Nephron (organoid): ENCODE results near the gene RP2.
A peak's percentile ranks its signal among the peaks of the same experiment; 100 is the strongest.

ENCODE experiments used
- H3K27ac Mint-ChIP-seq, 3 experiments: 2 replicates each; pipeline ENCODE4 v1.8.0; 2020; ENCODE audit warnings: mixed read lengths in 3 of 3, mild to moderate bottlenecking in 2 of 3, moderate library complexity in 1 of 3
- H3K27me3 Mint-ChIP-seq: 2 replicates; pipeline ENCODE4 v1.8.0; 2021; ENCODE audit warnings: low read depth, mild to moderate bottlenecking, moderate library complexity, mixed read lengths
- H3K36me3 Mint-ChIP-seq: 2 replicates; pipeline ENCODE4 v1.8.0; 2020; ENCODE audit warnings: low read depth, mixed read lengths
- H3K4me1 Mint-ChIP-seq: 2 replicates; pipeline ENCODE4 v1.8.0; 2020; ENCODE audit warnings: mixed read lengths
- H3K4me3 Mint-ChIP-seq, 3 experiments: 2 replicates each; pipeline ENCODE4 v1.8.0; 2020; ENCODE audit warnings: mild to moderate bottlenecking in 3 of 3, mixed read lengths in 3 of 3, moderate library complexity in 2 of 3
- H3K9me3 Mint-ChIP-seq: 2 replicates; pipeline ENCODE4 v1.8.0; 2020; ENCODE audit warnings: mixed read lengths
- CTCF ChIP-seq, 3 experiments: fragments of 200-600 bp; sonication (generic); IDR thresholded peaks; one replicate each; pipeline ENCODE4 v1.5.0; 2021; ENCODE audit warnings: antibody characterized with exemption in 3 of 3; ENCODE audit not compliant: unreplicated experiment in 3 of 3

RP2 gene

GRCh38 chrX:46819136-46819535 lies 17.7 kb upstream of the RP2 start:
- no peaks in the 10 kb centered on the region for H3K36me3 Mint-ChIP-seq
- H3K27ac Mint-ChIP-seq: peak overlapping the region in 1 of 3 experiments; percentile 55
- H3K9me3 Mint-ChIP-seq: peaks cover 13% of the 10 kb centered on the region
- no peak overlapping the region for H3K4me3 Mint-ChIP-seq
- no peaks in the 10 kb centered on the region for H3K27me3 Mint-ChIP-seq
- H3K4me1 Mint-ChIP-seq: no peaks in the 10 kb centered on the region
- no peak for TF ChIP-seq CTCF (IDR thresholded peaks at IDR 0.05; ENCODE audit: unreplicated experiment in 3 of 3)

- Mint-ChIP-seq H3K9me3 (peaks cover 15% of the 10 kb centered on the region), H3K27me3 (no peaks in the 10 kb centered on the region), H3K36me3 (no peaks in the 10 kb centered on the region), H3K4me3 (no peak overlapping the region), H3K4me1 (no peaks in the 10 kb centered on the region), H3K27ac (no peak overlapping the region)
- no peak for TF ChIP-seq CTCF (IDR thresholded peaks at IDR 0.05; ENCODE audit: unreplicated experiment in 3 of 3)
Observed at GRCh38 chrX:46820391-46821100, 16.3 kb upstream of the RP2 start.

GRCh38 chrX:46823481-46823880 lies 13.4 kb upstream of the RP2 start:
- Mint-ChIP-seq H3K4me1 (no peaks in the 10 kb centered on the region), H3K27me3 (no peaks in the 10 kb centered on the region), H3K36me3 (no peaks in the 10 kb centered on the region), H3K27ac (no peak overlapping the region), H3K9me3 (peaks cover 15% of the 10 kb centered on the region), H3K4me3 (no peak overlapping the region)
- no peak for TF ChIP-seq CTCF (IDR thresholded peaks at IDR 0.05; ENCODE audit: unreplicated experiment in 3 of 3)

GRCh38 chrX:46831765-46832327 lies 5.0 kb upstream of the RP2 start:
- Mint-ChIP-seq H3K27ac (no peak overlapping the region), H3K4me1 (no peaks in the 10 kb centered on the region), H3K9me3 (peaks cover 12% of the 10 kb centered on the region), H3K36me3 (no peaks in the 10 kb centered on the region), H3K4me3 (no peak overlapping the region), H3K27me3 (no peaks in the 10 kb centered on the region)
- TF ChIP-seq CTCF (IDR thresholded peaks at IDR 0.05; ENCODE audit: unreplicated experiment in 3 of 3): no peak

GRCh38 chrX:46837558-46838485 lies 979 bp downstream of the RP2 start:
- peaks cover 3% of the 10 kb centered on the region for H3K36me3 Mint-ChIP-seq
- H3K27ac Mint-ChIP-seq: peak overlapping the region; percentile 83 to 98 (median 97)
- TF ChIP-seq CTCF (IDR thresholded peaks at IDR 0.05; ENCODE audit: unreplicated experiment in 3 of 3): no peak
- peaks cover 8% of the 10 kb centered on the region for H3K9me3 Mint-ChIP-seq
- H3K27me3 Mint-ChIP-seq: no peaks in the 10 kb centered on the region
- no peaks in the 10 kb centered on the region for H3K4me1 Mint-ChIP-seq
- peak overlapping the region; percentile 98 to 99 (median 99) for H3K4me3 Mint-ChIP-seq
